GM12864 (cell line): ENCODE measurements around the gene PCDH9.

ENCODE experiments used
- DNase-seq: peaks from one replicate; pipeline ENCODE4 v3.0.0-alpha.2; 2011; ENCODE audit warnings: low read depth
- H3K4me3 ChIP-seq: 2 replicates; pipeline ENCODE4 v1.5.1; 2011; ENCODE audit warnings: mild to moderate bottlenecking, low read depth, low read length, control low read depth
- CTCF ChIP-seq: IDR thresholded peaks from 2 replicates; pipeline ENCODE4 v1.5.1; 2011; ENCODE audit warnings: low read depth, mild to moderate bottlenecking, moderate library complexity, low read length, control low read depth, inconsistent platforms; ENCODE audit errors: missing control alignments

The PCDH9 gene

GRCh38 chr13:66751691-66752090 is 478.4 kb downstream of the PCDH9 start:
- no peak for DNase-seq
- TF ChIP-seq CTCF, result no peak
- H3K4me3 ChIP-seq, result no peak overlapping the region

- no peak for DNase-seq
- no peak for TF ChIP-seq CTCF
- H3K4me3 ChIP-seq, result no peak overlapping the region
Observed at GRCh38 chr13:66748712-66749111, 481.4 kb downstream of the PCDH9 start.

- H3K4me3 ChIP-seq, result no peak overlapping the region
- no peak for TF ChIP-seq CTCF
- no peak for DNase-seq
Observed at GRCh38 chr13:66745307-66745706, 484.8 kb downstream of the PCDH9 start.

- no peak for DNase-seq
- TF ChIP-seq CTCF, result no peak
- H3K4me3 ChIP-seq, result no peak overlapping the region
Observed at GRCh38 chr13:66723576-66723975, 506.6 kb downstream of the PCDH9 start.

- no peak for DNase-seq
- no peak for TF ChIP-seq CTCF
- H3K4me3 ChIP-seq, result no peak overlapping the region
Observed at GRCh38 chr13:66716538-66716937, 513.6 kb downstream of the PCDH9 start.

GRCh38 chr13:66714795-66715194 is 515.3 kb downstream of the PCDH9 start:
- DNase-seq, result no peak
- H3K4me3 ChIP-seq, result no peak overlapping the region
- no peak for TF ChIP-seq CTCF

GRCh38 chr13:66704110-66704509 is 526.0 kb downstream of the PCDH9 start:
- TF ChIP-seq CTCF, result no peak
- H3K4me3 ChIP-seq, result no peak overlapping the region
- DNase-seq, result no peak
